ENCODE measurements around the gene CCDC38.
"Not testable (repeated sequence)": the region's sequence is repeated elsewhere in the genome, so short reads cannot be mapped to it uniquely, and the experiment has no call there.

Gene CCDC38

DNA sequence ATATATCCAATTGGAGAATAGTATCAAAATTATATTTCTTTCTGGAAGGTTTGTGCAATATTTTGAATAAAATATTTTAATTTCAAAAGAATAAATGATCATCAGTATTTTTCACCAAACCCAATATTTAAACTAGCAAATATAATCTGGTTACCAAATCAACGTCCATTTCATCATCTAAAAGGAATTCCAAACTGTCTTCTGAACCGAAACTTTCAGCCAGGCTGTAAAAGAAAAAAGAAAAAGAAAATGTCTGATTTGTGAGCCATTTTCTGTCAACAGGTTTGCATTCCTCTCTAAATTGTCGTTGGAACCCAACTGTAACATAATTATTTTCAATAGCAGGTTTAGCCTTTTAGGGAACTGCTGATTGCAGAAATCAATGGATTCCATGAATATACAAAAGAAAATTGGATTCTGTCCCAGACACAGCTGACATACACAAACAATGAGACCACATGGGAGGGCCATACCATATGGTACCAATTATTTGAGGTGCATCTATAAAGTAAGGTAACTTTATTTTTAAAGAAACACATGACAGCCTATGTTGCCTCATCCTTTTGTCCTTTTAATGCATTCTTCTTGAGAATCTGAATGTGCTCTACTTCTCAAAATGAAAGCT is 61.0 kb downstream of the CCDC38 start:
- DNase-seq: no peak

DNA sequence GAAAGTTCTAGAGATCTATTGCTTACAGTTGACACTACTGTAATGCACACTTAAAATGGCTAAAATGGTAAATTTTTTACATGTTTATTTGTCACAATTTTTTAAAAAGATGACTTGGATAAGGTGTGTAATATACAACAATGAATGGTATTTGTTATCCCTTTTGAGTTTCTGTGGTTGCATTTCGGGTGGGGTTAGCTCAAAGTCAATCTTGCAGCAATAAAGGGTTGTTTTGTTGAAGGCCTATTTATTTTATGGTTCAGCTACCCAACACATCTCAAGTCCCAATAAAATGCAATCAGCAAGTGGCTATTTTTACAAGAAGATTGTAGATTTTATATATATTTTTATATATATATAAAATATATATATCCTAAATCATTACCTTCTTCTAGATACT is 61.5 kb downstream of the CCDC38 start:
- no peak for DNase-seq

DNA sequence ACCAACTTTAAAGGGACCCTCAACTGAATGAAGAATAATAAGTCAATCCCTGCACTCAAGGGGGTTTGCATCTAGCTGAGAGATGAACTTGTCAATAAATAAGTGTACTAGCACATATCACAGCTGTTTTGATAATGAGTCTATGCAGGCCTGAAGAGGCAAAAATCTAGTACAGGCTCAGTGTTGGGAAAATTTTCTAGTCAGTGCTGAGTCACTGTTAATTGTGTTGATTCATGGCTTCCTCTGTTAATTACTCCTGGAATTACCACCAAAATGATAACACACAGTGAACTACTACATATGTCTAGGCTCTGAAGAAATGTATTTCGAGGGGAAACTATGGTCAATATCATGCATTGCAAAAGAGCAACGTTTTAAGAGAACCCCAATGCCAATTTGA is 64.8 kb downstream of the CCDC38 start:
- no peak for DNase-seq

DNA sequence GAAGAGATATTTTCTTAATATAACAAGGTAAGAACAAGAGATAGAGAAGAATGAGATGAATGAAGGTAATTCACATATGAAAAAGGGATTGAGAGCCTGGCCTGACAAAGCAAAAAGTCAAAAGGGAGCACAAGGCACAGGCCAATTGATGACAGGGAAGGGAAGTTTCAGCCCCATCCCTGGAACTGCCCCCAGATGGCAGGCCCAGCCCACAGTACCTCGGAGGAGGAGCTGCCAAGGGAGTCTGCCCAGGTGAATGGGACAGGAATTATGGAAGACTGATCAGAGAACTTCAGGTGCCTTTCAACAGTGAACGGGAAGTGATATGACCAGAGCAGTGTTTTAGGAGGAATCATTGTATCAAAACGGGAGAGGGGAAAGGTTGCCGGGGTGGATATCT is 68.0 kb downstream of the CCDC38 start:
- no peak for DNase-seq

DNA sequence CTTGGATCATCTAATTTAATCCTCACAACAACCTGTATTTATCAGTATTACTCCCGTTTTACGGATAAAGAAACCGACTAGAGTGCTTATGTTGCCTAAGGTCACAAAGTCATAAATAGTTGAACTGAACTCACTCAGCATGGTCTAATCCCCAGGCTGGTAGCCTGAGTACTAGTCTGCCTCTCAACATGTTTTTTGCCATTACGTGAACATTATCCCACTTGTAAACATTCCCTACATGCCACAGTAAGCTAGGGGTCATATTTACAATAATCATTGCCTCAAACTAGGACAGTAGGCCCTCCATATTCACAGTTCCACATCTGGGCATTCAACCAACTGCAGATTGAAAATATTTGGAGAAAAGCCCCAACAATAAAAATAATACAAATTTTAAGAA is 71.5 kb downstream of the CCDC38 start:
- no peak for DNase-seq

DNA sequence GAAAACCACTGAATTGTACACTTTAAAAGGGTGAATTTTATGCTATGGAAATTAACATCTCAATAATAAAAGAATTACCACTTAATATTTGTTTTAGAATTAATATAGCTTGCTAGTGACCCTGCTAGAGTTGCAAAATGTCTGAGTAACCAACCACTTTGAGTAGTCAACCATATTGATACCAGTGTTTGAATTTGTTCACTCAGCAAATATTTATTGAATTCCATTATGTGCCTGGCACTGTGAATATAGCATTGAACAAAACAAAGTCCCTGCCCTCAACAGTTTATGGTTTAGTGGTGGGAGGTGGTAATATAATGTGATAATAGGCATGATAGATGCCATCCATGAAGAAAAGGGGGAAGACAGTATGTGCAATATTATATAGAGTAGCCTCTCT is 79.1 kb downstream of the CCDC38 start:
- no peak for DNase-seq

DNA sequence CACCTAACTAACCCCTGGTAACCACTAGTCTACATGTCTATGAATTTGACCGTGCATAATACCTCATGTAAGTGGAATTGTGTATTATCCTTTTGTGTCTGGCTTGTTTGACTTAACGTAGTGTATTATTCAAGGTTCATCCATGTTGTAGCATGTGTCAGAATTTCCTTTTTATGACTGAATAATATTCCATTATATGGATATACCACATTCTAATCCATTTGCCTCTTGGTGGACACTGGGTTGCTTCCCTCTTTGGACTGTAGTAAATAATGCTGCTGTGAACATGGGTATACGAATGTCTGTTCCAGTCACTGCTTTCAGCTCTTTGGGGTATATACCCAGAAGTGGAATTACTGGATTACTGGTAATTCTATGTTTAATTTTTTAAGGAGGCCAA is 80.4 kb downstream of the CCDC38 start:
- no peak for DNase-seq

DNA sequence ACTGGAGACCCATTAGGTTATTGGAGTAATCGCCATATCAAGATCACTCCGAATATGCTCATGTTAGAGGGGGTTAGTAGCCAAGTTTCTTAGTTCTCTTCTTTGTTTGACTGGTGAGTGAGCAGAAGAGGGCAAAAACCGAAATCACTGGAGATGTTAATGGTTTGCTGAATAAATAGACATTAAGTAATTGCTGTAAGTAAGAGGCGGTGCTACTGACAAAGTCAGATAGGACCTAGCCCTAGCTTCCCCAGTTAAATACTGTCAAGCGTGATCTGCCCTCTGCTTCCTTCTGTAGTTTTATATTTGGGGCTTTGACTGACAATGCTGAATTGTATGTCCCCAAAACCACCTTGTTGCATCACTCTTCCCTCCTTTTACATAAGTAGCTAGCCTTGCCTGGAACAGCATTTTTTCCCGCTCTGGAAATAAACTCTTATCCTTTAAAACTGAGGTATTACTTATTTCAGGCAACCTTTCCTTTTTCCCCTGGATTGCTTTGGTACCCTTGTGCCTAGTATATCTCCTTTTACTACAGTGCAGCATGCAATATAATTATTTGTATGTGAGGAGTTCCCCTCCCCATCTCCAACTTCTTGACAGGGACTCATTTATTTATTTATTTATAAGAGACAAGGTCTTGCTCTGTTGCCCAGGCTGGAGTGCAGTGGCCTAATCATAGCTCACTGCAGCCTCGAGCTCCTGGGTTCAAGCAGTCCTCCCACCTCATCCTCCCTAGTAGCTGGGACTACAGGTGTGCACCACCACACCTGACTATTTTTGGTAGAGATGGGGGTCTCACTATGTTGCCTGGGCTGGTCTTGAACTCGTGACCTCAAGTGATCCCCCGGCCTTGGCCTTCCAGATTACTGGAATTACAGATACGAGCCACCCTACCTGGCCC is 82.2 kb downstream of the CCDC38 start:
- no peak for DNase-seq

DNA sequence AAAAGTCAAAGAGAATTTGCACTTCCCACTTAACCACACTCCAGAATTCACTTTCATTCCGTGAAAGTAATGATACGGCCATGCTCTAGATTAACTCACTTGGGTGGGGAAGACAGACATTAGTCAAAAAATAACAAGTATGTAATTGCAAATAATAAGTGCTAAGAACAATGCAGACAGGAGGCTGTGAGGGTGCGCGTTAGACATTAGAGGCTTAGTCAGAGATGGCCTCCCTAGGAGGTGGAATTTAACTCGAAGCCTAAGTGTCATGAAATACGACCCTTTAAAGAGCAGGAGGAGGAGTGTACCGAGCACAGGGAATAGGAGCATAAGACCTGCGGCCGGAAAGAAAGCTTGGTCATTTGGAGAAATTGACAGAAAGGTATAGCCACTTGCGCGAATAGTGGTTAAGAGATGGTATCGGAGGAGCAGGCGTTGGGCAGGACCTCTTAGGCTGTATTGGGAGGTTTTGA is 83.0 kb downstream of the CCDC38 start:
- DNase-seq: no peak

DNA sequence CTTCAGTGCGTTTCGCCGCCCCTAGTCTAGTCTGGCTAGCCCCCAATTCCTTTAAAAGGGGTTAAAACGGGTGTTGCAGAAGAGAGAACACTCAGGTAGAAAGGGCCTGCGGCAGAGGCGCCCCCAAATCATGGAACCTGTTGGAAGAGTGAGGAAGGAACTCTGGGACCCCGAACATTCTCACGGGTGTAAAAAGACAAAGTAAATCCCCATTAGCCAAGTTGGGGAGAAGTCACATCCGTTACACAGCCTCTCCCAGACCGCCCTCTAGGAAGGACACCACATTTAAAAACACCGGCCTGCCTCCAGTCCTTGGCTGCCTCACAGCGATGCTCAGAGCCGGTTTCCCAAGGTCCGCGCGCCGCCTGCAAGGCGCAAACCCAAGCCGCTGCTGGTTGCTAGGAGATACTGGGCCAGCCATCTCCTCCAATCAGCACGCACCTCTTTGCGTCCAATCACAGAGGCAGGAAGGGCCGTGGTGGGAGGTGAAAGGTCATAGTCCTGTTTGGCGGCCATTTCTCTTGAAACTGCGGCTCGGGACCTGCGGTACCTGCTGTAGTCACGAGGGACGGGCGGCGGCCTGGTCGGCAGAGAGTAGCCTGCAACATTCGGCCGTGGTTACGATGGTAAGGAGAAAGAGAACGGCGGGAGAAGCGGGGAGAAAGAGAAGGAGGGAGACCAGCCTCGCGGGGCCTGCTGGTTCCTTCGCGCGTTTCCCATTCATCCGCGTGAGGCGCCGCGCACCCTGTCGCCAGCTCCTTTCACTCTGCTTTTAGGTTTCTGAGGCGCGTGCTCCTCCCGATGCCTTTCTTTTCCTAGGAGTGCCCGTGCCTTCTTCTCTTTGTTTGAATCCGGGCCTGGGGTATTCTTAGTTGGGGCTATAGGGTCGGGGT is 83.7 kb downstream of the CCDC38 start, which contains the start of gene SNRPF:
SNRPF (plus strand) TSS at position 502 of the 893 bp plus-strand sequence; CDS start at position 624, 122 bp downstream.
- no peak for DNase-seq

DNA sequence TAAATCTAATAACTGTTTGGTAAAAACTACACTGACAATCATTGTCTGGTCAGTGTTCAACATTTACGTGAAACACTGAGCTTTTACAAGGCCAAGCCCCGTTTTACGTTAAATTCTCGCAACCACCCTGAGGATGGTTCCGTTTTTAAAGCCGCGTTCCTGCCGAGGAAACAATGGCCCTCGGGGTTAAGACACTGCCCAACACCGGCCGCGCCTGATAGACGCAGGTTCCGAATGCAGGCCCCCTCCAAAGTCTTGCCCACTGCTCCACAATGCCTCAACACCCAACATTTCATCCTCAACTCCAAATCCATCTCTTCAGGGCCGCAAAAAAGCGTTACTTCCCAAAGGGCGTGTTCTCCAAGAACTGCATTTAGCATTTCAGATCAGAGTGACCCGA is 84.6 kb downstream of the CCDC38 start:
- DNase-seq: no peak

DNA sequence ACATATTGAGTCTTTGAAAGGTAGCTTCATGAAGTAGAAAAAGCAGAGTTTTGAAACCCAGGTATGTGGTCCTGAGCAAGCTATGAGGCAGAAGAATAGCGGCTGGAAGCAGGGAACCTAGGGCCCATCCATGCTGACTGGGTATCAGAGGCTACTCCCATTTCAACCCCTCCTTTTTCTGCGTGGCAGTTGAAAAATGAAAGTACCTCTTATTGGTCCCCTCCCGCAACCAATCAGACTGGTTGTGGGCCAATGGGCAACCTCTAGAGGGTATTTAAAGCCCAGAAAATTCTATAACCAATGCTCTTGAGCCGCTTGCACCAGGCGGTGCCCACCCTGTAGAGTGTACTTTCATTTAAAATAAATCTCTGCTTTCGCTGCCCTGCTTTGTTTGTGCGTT is 85.3 kb downstream of the CCDC38 start:
- DNase-seq: no peak

DNA sequence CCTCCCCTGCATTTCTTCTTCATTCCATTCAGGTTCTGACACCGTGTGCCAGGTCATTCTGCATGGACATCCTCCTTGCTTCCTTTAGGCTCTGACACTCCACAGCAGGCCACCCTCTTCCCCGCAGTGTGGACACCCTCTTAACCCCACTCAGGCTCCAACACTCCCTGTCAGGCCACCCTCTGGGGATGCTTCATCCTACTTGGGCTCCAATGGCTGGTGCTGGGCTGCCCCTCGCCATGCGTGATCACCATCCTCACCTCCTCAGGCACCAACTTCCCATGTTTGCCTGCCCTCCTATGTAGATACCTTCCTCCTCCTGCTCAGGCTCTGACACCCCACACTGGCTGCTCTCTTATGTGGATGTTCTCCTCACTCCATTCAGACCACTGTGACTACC is 90.3 kb downstream of the CCDC38 start:
- DNase-seq: no peak

DNA sequence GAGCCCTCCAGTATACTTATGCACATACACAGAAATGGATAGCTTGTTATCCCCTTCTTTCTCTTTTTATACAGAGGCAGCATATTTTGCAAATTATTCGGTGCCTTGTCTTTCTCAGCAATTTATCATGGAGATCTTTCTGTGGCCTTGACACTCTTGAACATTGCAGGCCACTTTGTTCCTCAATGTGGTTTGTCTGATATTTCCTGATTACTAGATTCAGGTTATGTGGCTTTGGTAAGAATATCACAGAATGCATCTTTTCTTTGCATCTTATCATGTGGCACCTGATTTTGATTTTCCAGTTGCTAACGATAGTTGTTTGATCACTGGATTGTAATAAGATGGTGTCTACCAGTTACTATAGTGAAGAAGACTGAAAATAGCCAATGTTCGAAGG is 90.8 kb downstream of the CCDC38 start:
- DNase-seq: no peak

DNA sequence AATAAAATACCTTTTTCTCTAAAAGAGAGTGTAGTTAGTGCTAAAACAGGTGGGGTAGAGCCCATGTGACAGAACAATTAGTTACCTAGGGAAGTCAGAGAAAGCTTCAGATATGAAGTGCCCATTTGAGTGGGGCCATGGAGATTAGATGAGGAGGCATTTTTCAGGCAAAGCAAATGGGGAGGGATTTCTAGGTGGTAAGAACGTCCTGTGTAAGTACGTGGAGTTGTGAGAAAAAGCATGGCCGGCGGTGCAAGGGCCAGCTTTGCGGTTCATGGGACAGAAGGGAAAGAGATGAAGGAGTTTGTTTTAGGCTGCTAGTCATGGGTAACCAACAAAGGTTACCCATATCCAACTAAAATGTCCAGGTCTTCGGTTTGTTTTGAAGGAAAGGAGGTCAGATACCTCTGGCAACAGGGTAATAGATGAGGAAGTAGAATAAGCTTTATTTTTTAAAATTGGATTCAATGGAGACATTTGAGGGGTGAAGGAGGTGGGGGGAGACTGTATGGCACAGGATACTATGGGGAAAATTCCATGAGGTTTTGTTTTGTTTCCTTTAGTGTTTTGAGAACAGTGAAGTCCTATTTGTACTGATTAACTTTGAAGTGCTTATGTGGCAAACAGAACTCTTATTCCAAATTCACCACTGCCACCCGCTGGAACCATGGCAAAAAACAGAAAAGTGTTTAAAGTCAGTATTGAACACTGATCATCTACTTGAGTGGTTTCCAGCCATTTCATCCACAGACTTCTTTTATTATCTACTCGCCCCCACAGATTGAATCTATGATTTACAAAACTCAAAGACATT is 93.6 kb downstream of the CCDC38 start:
- DNase-seq: no peak

DNA sequence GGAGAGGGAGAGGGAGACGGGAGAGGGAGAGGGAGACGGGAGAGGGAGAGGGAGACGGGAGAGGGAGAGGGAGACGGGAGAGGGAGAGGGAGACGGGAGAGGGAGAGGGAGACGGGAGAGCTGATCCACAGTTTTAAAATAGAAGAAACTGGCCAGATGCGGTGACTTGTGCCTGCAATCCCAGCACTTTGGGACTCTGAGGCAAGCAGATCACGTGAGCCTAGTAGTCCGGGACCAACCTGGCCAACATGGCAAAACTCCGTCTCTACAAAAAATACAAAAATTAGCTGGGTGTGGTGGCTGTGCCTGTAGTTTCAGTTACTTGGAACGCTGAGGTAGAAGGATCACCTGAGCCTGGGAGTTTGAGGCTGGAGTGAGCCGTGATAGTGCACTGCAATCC is 100.0 kb downstream of the CCDC38 start:
- not testable (repeated sequence) for DNase-seq

DNA sequence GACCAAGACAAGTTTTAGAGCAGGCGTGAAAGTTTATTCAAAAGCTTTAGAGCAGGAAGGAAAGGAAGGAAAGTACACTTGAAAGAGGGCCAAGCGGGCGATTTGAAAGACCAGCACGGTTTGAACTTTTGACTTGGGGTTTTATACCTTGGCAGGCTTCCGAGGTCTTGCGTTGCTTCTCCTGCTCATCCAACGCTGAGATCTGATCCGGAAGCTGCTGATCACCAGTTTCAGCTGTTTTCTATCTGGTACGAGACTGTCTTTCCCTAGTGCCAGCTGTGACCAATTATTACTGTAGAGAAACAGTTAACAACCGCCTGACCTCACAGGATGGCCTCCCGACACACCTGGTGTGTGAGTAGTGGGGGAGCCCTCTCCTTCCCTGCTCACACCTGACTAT is 104.3 kb downstream of the CCDC38 start:
- no peak for DNase-seq

DNA sequence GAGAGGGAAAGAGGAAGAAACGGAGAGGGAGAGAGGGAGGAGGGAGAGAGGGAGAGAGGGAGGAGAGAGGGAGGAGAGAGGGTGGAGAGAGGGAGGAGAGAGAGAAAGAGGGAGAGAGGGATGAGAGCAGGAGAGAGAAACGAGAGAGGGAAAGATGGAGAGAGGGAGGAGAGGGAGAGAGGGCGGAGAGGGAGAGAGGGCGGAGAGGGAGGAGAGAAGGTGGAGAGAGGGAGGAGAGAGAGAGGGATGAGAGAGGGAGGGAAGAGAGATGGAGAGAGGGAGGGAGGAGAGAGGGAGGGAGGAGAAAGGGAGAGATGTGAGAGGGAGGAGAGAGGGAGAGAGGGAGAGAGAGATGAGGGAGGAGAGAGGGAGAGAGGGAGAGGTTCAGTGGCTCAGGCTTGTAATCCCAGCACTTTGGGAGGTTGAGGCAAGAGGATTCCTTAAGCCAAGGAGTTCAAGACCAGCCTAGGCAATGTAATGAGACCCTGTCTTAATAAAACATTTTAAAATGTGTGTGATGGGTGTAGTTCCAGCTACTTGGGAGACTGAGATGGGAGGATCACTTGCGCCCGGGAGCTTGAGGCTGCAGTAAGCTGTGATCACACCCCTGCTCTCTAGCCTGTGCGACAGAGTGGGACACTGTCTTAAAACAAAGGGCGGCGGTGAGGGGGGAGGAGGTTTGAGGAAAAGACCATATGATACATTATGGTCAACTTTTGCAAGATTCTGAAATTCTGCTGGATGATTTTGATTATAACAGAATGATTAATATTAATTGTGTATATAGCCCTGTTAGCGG is 105.0 kb downstream of the CCDC38 start:
- DNase-seq: no peak

DNA sequence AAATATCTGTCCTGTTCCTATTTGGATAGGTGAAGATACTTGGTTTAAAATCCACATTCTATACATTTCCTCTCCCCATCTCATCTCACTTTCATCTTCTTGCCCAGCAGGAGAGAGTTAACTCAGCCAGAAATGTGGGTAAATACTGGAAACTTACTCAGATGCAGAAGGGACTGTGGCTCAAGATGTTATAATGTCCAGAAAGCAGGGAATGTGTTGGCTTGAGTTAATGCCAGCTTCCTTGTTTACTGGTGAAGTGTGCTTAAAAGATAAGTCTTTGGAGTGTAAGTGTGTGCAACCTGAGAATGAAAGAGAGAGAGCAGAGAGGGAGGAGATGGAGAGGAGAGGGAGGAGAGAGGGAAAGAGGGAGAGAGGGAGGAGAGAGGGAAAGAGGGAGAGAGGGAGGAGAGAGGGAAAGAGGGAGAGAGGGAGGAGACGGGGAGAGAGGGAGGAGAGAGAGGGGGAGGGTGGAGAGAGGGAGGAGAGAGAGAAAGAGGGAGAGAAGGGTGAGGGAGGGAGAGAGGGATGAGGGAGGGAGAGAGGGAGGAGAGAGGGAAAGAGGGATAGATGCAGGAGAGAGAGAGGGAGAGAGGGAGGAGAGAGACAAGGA is 105.7 kb downstream of the CCDC38 start:
- no peak for DNase-seq

DNA sequence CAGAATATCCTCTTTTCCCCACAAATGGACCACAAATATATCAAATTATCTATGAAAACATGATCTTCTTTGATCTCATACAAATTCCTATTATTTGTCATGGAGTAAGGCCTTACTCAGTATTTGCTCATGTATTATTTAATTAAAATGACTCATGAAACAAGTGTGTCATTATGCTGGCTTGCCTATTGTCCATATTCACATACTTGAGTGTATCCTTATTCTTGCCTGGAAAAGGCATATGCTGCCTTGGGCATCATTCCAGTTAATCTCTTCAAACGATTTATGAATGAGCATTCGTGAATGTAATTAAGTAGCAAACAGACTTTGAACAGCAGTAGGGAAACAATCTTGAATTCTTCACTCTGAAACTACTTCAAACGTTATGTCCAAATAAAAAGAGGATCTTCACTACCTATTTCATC is 106.2 kb downstream of the CCDC38 start:
- no peak for DNase-seq

DNA sequence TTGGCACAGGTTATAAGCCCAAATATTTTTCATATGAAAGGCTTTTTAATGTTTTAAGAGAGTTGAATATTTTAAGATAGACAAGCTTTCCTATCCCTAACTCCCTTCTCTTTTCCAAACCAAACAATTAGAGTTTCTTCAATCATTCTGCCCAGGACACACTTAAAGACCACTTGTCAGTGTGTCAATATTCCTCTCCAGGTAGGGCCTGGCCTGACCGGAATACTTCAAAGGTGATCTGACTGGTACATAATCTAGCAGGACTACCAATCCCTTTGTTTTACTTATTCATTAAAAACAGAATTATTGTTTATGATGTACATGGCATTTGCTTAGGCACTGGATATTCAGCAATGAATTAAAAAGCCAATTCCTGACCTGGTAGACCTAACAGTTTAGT is 107.8 kb downstream of the CCDC38 start:
- DNase-seq: no peak

All from cortex of kidney (tissue), 1 donor.